H1 (cell line): ENCODE results near the gene UQCR10. TPM values are rescaled to one million over a fixed set of nuclear protein-coding genes. Genes with fewer than 3 reads are reported as not detected.

Experiments
- CTCF ChIA-PET: fragments of 300-600 bp; sonication (Branson Sonifier 250); formaldehyde crosslinking; loops from one replicate; lab custom pipeline; 2021; ENCODE audit not compliant: partially characterized antibody; lab: Charles Lee
- POLR2A ChIA-PET: fragments of 300-600 bp; sonication (Branson Sonifier 250); formaldehyde crosslinking; loops from one replicate; lab custom pipeline; 2021; ENCODE audit warnings: inconsistent platforms; ENCODE audit not compliant: partially characterized antibody; lab: Charles Lee
- DNase-seq, 2 experiments: peaks; one replicate each; pipeline versions ENCODE4 v3.0.0 to v3.0.0-alpha.2; 2010 to 2022; ENCODE audit warnings: low spot score in 2 of 2, low read depth in 1 of 2, mixed read lengths in 1 of 2
- FAIRE-seq: peaks from 2 replicates; lab custom pipeline; 2011; peaks lifted over from hg19 to GRCh38; lab: Jason Lieb, UNC
- H2AFZ ChIP-seq: 2 replicates; pipeline ENCODE4 v1.8.1; 2012; ENCODE audit warnings: low read length, inconsistent platforms
- H2AK5ac ChIP-seq: 2 replicates; pipeline ENCODE4 v1.6.1; 2013; ENCODE audit warnings: low read depth, low read length
- H2BK120ac ChIP-seq: replicated peaks from 2 replicates; pipeline ENCODE3; 2013; ENCODE audit warnings: low read depth, low read length, inconsistent platforms
- H2BK12ac ChIP-seq: 2 replicates; pipeline ENCODE4 v1.6.1; 2013; ENCODE audit warnings: low read depth, low read length
- H2BK15ac ChIP-seq: 2 replicates; pipeline ENCODE4 v1.6.1; 2013; ENCODE audit warnings: low read length
- H2BK20ac ChIP-seq: 2 replicates; pipeline ENCODE4 v1.6.1; 2013; ENCODE audit warnings: low read length
- H2BK5ac ChIP-seq: 2 replicates; pipeline ENCODE4 v1.6.1; 2013; ENCODE audit warnings: low read depth, low read length
- H3K14ac ChIP-seq: 2 replicates; pipeline ENCODE4 v1.6.1; 2013; ENCODE audit warnings: inconsistent platforms; ENCODE audit not compliant: insufficient read length
- H3K18ac ChIP-seq: 2 replicates; pipeline ENCODE4 v1.6.1; 2013; ENCODE audit warnings: low read length; ENCODE audit errors: extremely low read depth
- H3K23ac ChIP-seq: 2 replicates; pipeline ENCODE4 v1.6.1; 2013; ENCODE audit warnings: inconsistent platforms; ENCODE audit not compliant: insufficient read length
- H3K23me2 ChIP-seq: 2 replicates; pipeline ENCODE4 v1.6.1; 2013; ENCODE audit warnings: low read depth, low read length
- H3K27ac ChIP-seq: 2 replicates; pipeline ENCODE4 v1.6.1; 2011; ENCODE audit warnings: low read depth, low read length, inconsistent platforms
- H3K27me3 ChIP-seq, 4 experiments: replicated peaks in 1 of 4; 1 replicate in 1 of 4; 2 replicates in 3 of 4; pipeline versions ENCODE4 v1.6.1 to v1.8.1; 2011 to 2013; ENCODE audit warnings: low read length in 3 of 4, mild to moderate bottlenecking in 3 of 4, inconsistent platforms in 2 of 4, mixed read lengths in 2 of 4, moderate library complexity in 1 of 4; ENCODE audit not compliant: control insufficient read depth in 3 of 4, insufficient read depth in 3 of 4; ENCODE audit errors: extremely low read depth in 1 of 4
- H3K36me3 ChIP-seq, 4 experiments: 2 replicates each; pipeline versions ENCODE4 v1.6.1 to v1.8.1; 2011 to 2013; ENCODE audit warnings: mild to moderate bottlenecking in 4 of 4, low read length in 3 of 4, moderate library complexity in 2 of 4, control low read depth in 1 of 4, inconsistent platforms in 1 of 4; ENCODE audit not compliant: insufficient read depth in 4 of 4, control insufficient read depth in 2 of 4
- H3K4ac ChIP-seq: replicated peaks from 2 replicates; pipeline ENCODE3; 2013; ENCODE audit warnings: low read length, low read depth, mixed read lengths, inconsistent platforms; ENCODE audit not compliant: insufficient read length
- H3K4me1 ChIP-seq, 4 experiments: replicated peaks in 1 of 4; 1 replicate in 1 of 4; 2 replicates in 3 of 4; pipeline versions ENCODE4 v1.6.1 to v1.8.1; 2011 to 2013; ENCODE audit warnings: low read length in 3 of 4, inconsistent platforms in 2 of 4, mixed read lengths in 1 of 4; ENCODE audit not compliant: insufficient read depth in 4 of 4, control insufficient read depth in 3 of 4
- H3K4me2 ChIP-seq, 2 experiments: 2 replicates each; pipeline versions ENCODE4 v1.6.1 to v1.8.1; 2011 to 2013; ENCODE audit warnings: low read depth in 2 of 2, low read length in 2 of 2, control low read depth in 1 of 2, inconsistent platforms in 1 of 2, mild to moderate bottlenecking in 1 of 2; ENCODE audit not compliant: insufficient read depth in 1 of 2
- H3K4me3 ChIP-seq, 4 experiments: fragments of 200-600, 300-600 bp in 1 of 4; sonication (generic), shearing (Covaris generic), sonication (Bioruptor Twin) in 1 of 4; 2 replicates each; pipeline versions ENCODE4 v1.5.1 to v1.8.1; 2011 to 2016; ENCODE audit warnings: low read length in 4 of 4, low read depth in 3 of 4, control low read depth in 2 of 4, inconsistent platforms in 2 of 4, mild to moderate bottlenecking in 2 of 4, mixed read lengths in 1 of 4, moderate library complexity in 1 of 4; ENCODE audit not compliant: insufficient read depth in 2 of 4; ENCODE audit errors: extremely low read depth in 1 of 4
- H3K56ac ChIP-seq: replicated peaks from 2 replicates; pipeline ENCODE3; 2013; ENCODE audit warnings: low read depth, mild to moderate bottlenecking, mixed read lengths, low read length, inconsistent platforms; ENCODE audit not compliant: insufficient read length
- H3K79me1 ChIP-seq: 2 replicates; pipeline ENCODE4 v1.6.1; 2013; ENCODE audit warnings: low read depth, low read length, control low read depth
- H3K79me2 ChIP-seq, 2 experiments: 2 replicates each; pipeline versions ENCODE4 v1.6.1 to v1.8.1; 2012 to 2013; ENCODE audit warnings: low read length in 2 of 2, mild to moderate bottlenecking in 2 of 2, inconsistent platforms in 1 of 2; ENCODE audit not compliant: insufficient read depth in 2 of 2, control insufficient read depth in 1 of 2
- H3K9ac ChIP-seq, 4 experiments: replicated peaks in 1 of 4; 1 replicate in 1 of 4; 2 replicates in 3 of 4; pipeline versions ENCODE4 v1.6.1 to v1.8.1; 2011 to 2013; ENCODE audit warnings: low read depth in 3 of 4, low read length in 3 of 4, control low read depth in 2 of 4, mild to moderate bottlenecking in 2 of 4, moderate library complexity in 2 of 4, inconsistent platforms in 1 of 4; ENCODE audit errors: extremely low read depth in 1 of 4
- H3K9me3 ChIP-seq, 2 experiments: 2 replicates each; pipeline versions ENCODE4 v1.6.1 to v1.8.1; 2012 to 2013; ENCODE audit warnings: mild to moderate bottlenecking in 2 of 2, moderate library complexity in 2 of 2, control low read depth in 1 of 2, inconsistent platforms in 1 of 2, low read depth in 1 of 2, low read length in 1 of 2, mixed read lengths in 1 of 2; ENCODE audit not compliant: insufficient read depth in 2 of 2
- H4K20me1 ChIP-seq, 2 experiments: replicated peaks in 1 of 2; 2 replicates each; pipeline versions ENCODE3 to v1.8.1; 2011 to 2013; ENCODE audit warnings: inconsistent platforms in 2 of 2, low read length in 2 of 2, mild to moderate bottlenecking in 1 of 2; ENCODE audit not compliant: insufficient read depth in 2 of 2, control insufficient read depth in 1 of 2
- H4K5ac ChIP-seq: 2 replicates; pipeline ENCODE4 v1.6.1; 2013; ENCODE audit warnings: low read length, low read depth, mixed read lengths, inconsistent platforms; ENCODE audit not compliant: insufficient read length
- H4K8ac ChIP-seq: 2 replicates; pipeline ENCODE4 v1.8.0; 2013; ENCODE audit warnings: mild to moderate bottlenecking, moderate library complexity, low read length, inconsistent platforms; ENCODE audit not compliant: insufficient read depth; ENCODE audit errors: extremely low read depth
- H4K91ac ChIP-seq: replicated peaks from 2 replicates; pipeline ENCODE3; 2013; ENCODE audit warnings: low read length, mixed read lengths, inconsistent platforms; ENCODE audit not compliant: insufficient read length
- CEBPB ChIP-seq: IDR thresholded peaks from 2 replicates; pipeline ENCODE4 v1.6.1; 2012; ENCODE audit warnings: low read depth, low read length
- CHD1 ChIP-seq: IDR thresholded peaks from 2 replicates; pipeline ENCODE4 v1.6.1; 2012; ENCODE audit warnings: low read depth, low read length, improper control_type of control experiment
- FOSL1 ChIP-seq: IDR thresholded peaks from 2 replicates; pipeline ENCODE4 v1.6.1; 2011; ENCODE audit warnings: mild to moderate bottlenecking, low read depth, low read length, moderate library complexity; ENCODE audit not compliant: insufficient read depth
- RXRA ChIP-seq: IDR thresholded peaks from 2 replicates; pipeline ENCODE4 v1.6.1; 2011; ENCODE audit warnings: low read depth, mild to moderate bottlenecking, low read length, moderate library complexity; ENCODE audit not compliant: insufficient read depth
- SUZ12 ChIP-seq: fragments of 200-600 bp; sonication (generic); IDR thresholded peaks from 2 replicates; pipeline ENCODE4 v1.6.1; 2012; ENCODE audit warnings: mild to moderate bottlenecking, inconsistent platforms, low read length, moderate library complexity, mixed read lengths
- WGBS, 2 experiments: shearing (Covaris generic) in 1 of 2; methylation state at CpG; one replicate each; pipeline versions ENCODE4 v1.1.6 to v1.1.7; 2013 to 2015; ENCODE audit warnings: low lambda C conversion rate in 2 of 2, mixed read lengths in 2 of 2, inconsistent platforms in 1 of 2, low coverage in 1 of 2, missing lambda C conversion rate in 1 of 2; ENCODE audit not compliant: insufficient replicate concordance in 2 of 2, insufficient coverage in 1 of 2, insufficient read length in 1 of 2; ENCODE audit errors: extremely low coverage in 1 of 2, missing lambda C conversion rate in 1 of 2; 5-methylcytosine and 5-hydroxymethylcytosine counted together
- polyA plus RNA-seq, 7 experiments: library from polyadenylated mRNA; depleted of rRNA in 3 of 7; stranded (reverse) in 5 of 7; unstranded in 2 of 7; fragments of >200 nt in 5 of 7; fragments of 200-250 nt in 2 of 7; gene quantifications; 1 replicate in 5 of 7; 2 replicates in 1 of 7; 4 replicates in 1 of 7; pipeline versions ENCODE4 v1.2.1 to v1.2.3, GENCODE V29; 2011 to 2013; ENCODE audit warnings: missing spikeins in 2 of 7, mixed read lengths in 2 of 7
- total RNA-seq: library from RNA; stranded (reverse); fragmentation: NEBNext Ultra II Directional; extraction: Animal tissue kit (Norgen Biotek cat#: 25700); gene quantifications from 2 replicates; pipeline ENCODE4 v1.2.1, GENCODE V29; 2021

The UQCR10 gene
- total and polyA plus RNA-seq, 2 of the 8 experiments (the other 6 are each of a cell fraction or from before 2014, with no cell fraction given): 102 to 260 TPM

GRCh38 chr22:29751669-29752068 is 15.5 kb upstream of the UQCR10 start:
- DNase-seq (no peak), FAIRE-seq (no peak)
- Histone ChIP-seq H3K9ac (no peak overlapping the region), H3K56ac (no peak overlapping the region), H3K36me3 (no peaks in the 10 kb centered on the region), H3K4me3 (no peak overlapping the region), H3K79me2 (no peaks in the 10 kb centered on the region), H3K9me3 (no peaks in the 10 kb centered on the region), H2BK15ac (no peak overlapping the region), H3K4ac (no peak overlapping the region), H3K4me1 (peaks cover 0 to 2% (median 0%) of the 10 kb centered on the region in 4 experiments; a peak in 2 of 7 replicates), H3K23me2 (no peaks in the 10 kb centered on the region), H3K23ac (no peak overlapping the region), H2BK120ac (no peak overlapping the region), H4K20me1 (peaks cover 0 to 1% of the 10 kb centered on the region in 2 experiments), H4K5ac (no peak overlapping the region), H2AK5ac (no peak overlapping the region), H2BK5ac (no peak overlapping the region), H4K91ac (no peak overlapping the region), H3K14ac (no peak overlapping the region), H2AFZ (no peak overlapping the region), H3K18ac (no peak overlapping the region), H2BK12ac (no peak overlapping the region), H3K27me3 (no peaks in the 10 kb centered on the region), H3K79me1 (no peaks in the 10 kb centered on the region), H3K4me2 (no peak overlapping the region), H3K27ac (no peak overlapping the region), H4K8ac (no peak overlapping the region), H2BK20ac (no peak overlapping the region)
- 100% methylated on average over 2 of the region's 2 CpGs; no CpG with 5 or more reads in 1 of the 2 experiments for WGBS, 2 experiments
- TF ChIP-seq RXRA (no peak), CEBPB (no peak), FOSL1 (no peak), CHD1 (no peak), SUZ12 (no peak)
- CTCF ChIA-PET: interaction anchor here (0.7 to 2.3 kb wide), 6 partner anchors 19 to 504 kb away, joined by 3 to 6 read pairs (median 3); no protein-coding TSS in a partner anchor
- POLR2A ChIA-PET: interaction anchor here (1.8 kb wide), 1 partner anchor 14 kb away, joined by 4 read pairs; no protein-coding TSS in a partner anchor
